Measurements from ENCODE around the gene KCNMA1. TPM values are rescaled to one million over a fixed set of nuclear protein-coding genes. Genes with fewer than 3 reads are reported as not detected.

The KCNMA1 gene
- total RNA-seq, 1 donor, result 77.8 TPM

GRCh38 chr10:77546042-77546441, 91.6 kb downstream of the KCNMA1 start:
- Histone ChIP-seq H3K36me3 (ENCODE audit: insufficient read depth, low read length) (no peaks in the 10 kb centered on the region), H3K4me3 (ENCODE audit: insufficient read depth, low read length) (no peak overlapping the region), H3K27me3 (ENCODE audit: insufficient read depth, low read length) (no peaks in the 10 kb centered on the region), H3K27ac (ENCODE audit: low read depth, low read length) (no peak overlapping the region), H3K4me1 (ENCODE audit: insufficient read depth, low read length) (peaks cover 8% of the 10 kb centered on the region), H4K20me1 (ENCODE audit: insufficient read depth, low read length) (no peaks in the 10 kb centered on the region), H3K9me3 (ENCODE audit: low read depth, low read length) (no peaks in the 10 kb centered on the region), H3K4me2 (ENCODE audit: insufficient read depth, low read length) (no peak overlapping the region), H3K79me2 (ENCODE audit: insufficient read depth, low read length) (peaks cover 7% of the 10 kb centered on the region), H2AFZ (ENCODE audit: low read length) (no peak overlapping the region)
- DNase-seq (ENCODE audit: insufficient read length, low spot score, missing footprints), result no peak
- TF ChIP-seq CTCF (IDR thresholded peaks at IDR 0.05; ENCODE audit: extremely low read depth, low read depth, low read length), result no peak

DNA sequence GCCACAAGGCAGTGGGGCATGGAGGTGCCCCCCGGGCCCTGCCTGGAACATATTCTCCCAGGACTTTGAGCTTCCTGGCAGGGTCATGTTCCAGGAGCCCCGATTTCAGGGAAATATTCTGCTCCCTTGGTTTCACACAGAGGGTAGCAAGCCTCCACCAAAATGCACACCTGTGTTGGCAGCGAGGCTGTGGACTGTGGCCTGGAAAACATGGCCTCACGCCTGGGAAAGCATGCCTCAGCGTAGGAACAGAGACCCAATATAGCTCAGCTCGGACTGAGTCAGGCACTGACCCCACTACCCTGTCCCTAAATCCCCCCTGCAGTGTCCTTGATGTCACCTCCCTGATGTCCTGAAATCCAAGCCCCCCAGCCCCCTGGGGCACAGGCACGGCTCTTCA, 92.0 kb downstream of the KCNMA1 start:
- Histone ChIP-seq H3K9me3 (ENCODE audit: low read depth, low read length) (no peaks in the 10 kb centered on the region), H3K4me3 (ENCODE audit: insufficient read depth, low read length) (no peak overlapping the region), H3K27ac (ENCODE audit: low read depth, low read length) (no peak overlapping the region), H3K79me2 (ENCODE audit: insufficient read depth, low read length) (peaks cover 7% of the 10 kb centered on the region), H3K4me1 (ENCODE audit: insufficient read depth, low read length) (peaks cover 8% of the 10 kb centered on the region), H4K20me1 (ENCODE audit: insufficient read depth, low read length) (no peaks in the 10 kb centered on the region), H2AFZ (ENCODE audit: low read length) (no peak overlapping the region), H3K27me3 (ENCODE audit: insufficient read depth, low read length) (no peaks in the 10 kb centered on the region), H3K4me2 (ENCODE audit: insufficient read depth, low read length) (no peak overlapping the region), H3K36me3 (ENCODE audit: insufficient read depth, low read length) (no peaks in the 10 kb centered on the region)
- no peak for TF ChIP-seq CTCF (IDR thresholded peaks at IDR 0.05; ENCODE audit: extremely low read depth, low read depth, low read length)
- no peak for DNase-seq (ENCODE audit: insufficient read length, low spot score, missing footprints)

GRCh38 chr10:77544617-77545016, 93.0 kb downstream of the KCNMA1 start:
- no peaks in the 10 kb centered on the region for H4K20me1 ChIP-seq (ENCODE audit: insufficient read depth, low read length)
- H3K36me3 ChIP-seq (ENCODE audit: insufficient read depth, low read length), result no peaks in the 10 kb centered on the region
- H2AFZ ChIP-seq (ENCODE audit: low read length), result no peak overlapping the region
- no peak overlapping the region for H3K4me3 ChIP-seq (ENCODE audit: insufficient read depth, low read length)
- no peak for TF ChIP-seq CTCF (IDR thresholded peaks at IDR 0.05; ENCODE audit: extremely low read depth, low read depth, low read length)
- H3K27ac ChIP-seq (ENCODE audit: low read depth, low read length), result no peak overlapping the region
- peaks cover 8% of the 10 kb centered on the region for H3K4me1 ChIP-seq (ENCODE audit: insufficient read depth, low read length)
- H3K27me3 ChIP-seq (ENCODE audit: insufficient read depth, low read length), result no peaks in the 10 kb centered on the region
- DNase-seq (ENCODE audit: insufficient read length, low spot score, missing footprints), result no peak
- H3K4me2 ChIP-seq (ENCODE audit: insufficient read depth, low read length), result no peak overlapping the region
- peaks cover 11% of the 10 kb centered on the region for H3K79me2 ChIP-seq (ENCODE audit: insufficient read depth, low read length)
- H3K9me3 ChIP-seq (ENCODE audit: low read depth, low read length), result no peaks in the 10 kb centered on the region

DNA sequence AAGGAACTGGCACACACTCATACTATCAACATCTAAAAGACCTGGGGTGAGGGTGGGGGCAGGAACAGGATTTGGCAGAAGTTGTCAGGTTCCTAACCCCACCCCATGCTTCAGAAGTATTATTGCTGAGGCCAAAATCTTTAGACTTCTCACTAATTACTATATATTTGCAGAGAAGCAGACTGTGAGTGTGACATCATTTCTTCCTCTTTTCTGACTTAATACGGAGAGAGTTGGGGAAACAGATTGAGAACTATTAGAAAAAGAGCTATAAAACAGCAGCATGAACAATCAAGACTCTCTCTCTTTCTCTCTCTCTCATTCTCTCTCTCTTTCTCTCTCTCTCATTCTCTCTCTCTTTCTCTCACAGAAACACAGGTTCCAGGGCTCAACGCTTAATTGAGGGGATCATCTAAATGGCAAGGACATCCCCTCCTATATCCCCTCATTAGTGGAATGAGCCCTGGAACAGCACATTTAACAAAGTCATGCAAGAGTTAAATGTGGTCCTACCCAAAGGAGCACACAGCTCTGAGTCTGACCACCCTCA, 94.8 kb downstream of the KCNMA1 start:
- no peak for DNase-seq (ENCODE audit: insufficient read length, low spot score, missing footprints)
- Histone ChIP-seq H3K9me3 (ENCODE audit: low read depth, low read length) (no peaks in the 10 kb centered on the region), H3K4me2 (ENCODE audit: insufficient read depth, low read length) (no peak overlapping the region), H3K36me3 (ENCODE audit: insufficient read depth, low read length) (no peaks in the 10 kb centered on the region), H3K4me1 (ENCODE audit: insufficient read depth, low read length) (peaks cover 8% of the 10 kb centered on the region), H3K79me2 (ENCODE audit: insufficient read depth, low read length) (peaks cover 24% of the 10 kb centered on the region), H3K27ac (ENCODE audit: low read depth, low read length) (no peak overlapping the region), H3K27me3 (ENCODE audit: insufficient read depth, low read length) (no peaks in the 10 kb centered on the region), H4K20me1 (ENCODE audit: insufficient read depth, low read length) (no peaks in the 10 kb centered on the region), H3K4me3 (ENCODE audit: insufficient read depth, low read length) (no peak overlapping the region), H2AFZ (ENCODE audit: low read length) (no peak overlapping the region)
- no peak for TF ChIP-seq CTCF (IDR thresholded peaks at IDR 0.05; ENCODE audit: extremely low read depth, low read depth, low read length)

All from osteoblast (primary cell).